ENCODE results near the gene TMPRSS4. TPM values are rescaled to one million over a fixed set of nuclear protein-coding genes. Genes with fewer than 3 reads are reported as not detected.

TMPRSS4 gene
- polyA plus RNA-seq, 3 donors: not detected

DNA sequence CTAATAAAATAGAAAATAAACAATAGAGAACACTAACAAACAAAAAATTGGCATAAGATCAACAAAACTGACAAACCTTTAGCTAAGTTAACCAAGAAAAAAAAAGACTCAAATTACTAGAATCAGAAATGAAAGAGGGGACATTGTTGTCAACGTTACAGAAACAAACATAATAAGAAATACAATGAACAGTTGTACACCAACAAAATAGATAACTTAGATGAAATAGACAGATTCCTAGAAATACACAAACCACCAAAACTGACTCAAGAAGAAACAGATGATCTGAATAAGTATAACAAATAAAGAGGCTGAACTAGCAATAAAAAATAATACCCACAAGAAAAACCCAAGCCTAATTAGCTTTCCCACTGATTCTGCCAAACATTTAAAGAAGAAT, 34.7 kb upstream of the TMPRSS4 start:
- WGBS (ENCODE audit: insufficient coverage): no CpG with 5 or more reads among the region's 1 CpG
- no peak for DNase-seq
- no peaks in the 10 kb centered on the region for H4K20me1 ChIP-seq (ENCODE audit: insufficient read depth, low read length)
- H2AFZ ChIP-seq (ENCODE audit: insufficient read depth, low read depth, low read length, poor library complexity, severe bottlenecking): no peak overlapping the region
- Mint-ChIP-seq H3K36me3 (no peaks in the 10 kb centered on the region), H3K27me3 (ENCODE audit: low read depth in 3 of 3) (peaks cover 0 to 4% (median 3%) of the 10 kb centered on the region in 3 donors), H3K4me1 (peaks cover 9% of the 10 kb centered on the region), H3K4me3 (no peak overlapping the region), H3K27ac (no peak overlapping the region), H3K9me3 (peaks cover 0 to 1% (median 0%) of the 10 kb centered on the region in 7 donors)
- H3K4me2 ChIP-seq (replicated peaks; ENCODE audit: extremely low read depth, low read length, poor library complexity, severe bottlenecking): no peak overlapping the region
- no peaks in the 10 kb centered on the region for H3K36me3 ChIP-seq (replicated peaks in 1 of 2; ENCODE audit: control insufficient read depth in 1 of 2, insufficient read depth in 2 of 2, low read length in 2 of 2)
- intact Hi-C loops (cut with micrococcal nuclease): no loop called here
- no peaks in the 10 kb centered on the region for H3K9me3 ChIP-seq (replicated peaks in 1 of 2; ENCODE audit: control insufficient read depth in 1 of 2, insufficient read depth in 1 of 2, low read length in 2 of 2)
- H3K4me3 ChIP-seq (replicated peaks in 1 of 3; ENCODE audit: low read depth in 2 of 3, low read length in 3 of 3): no peak overlapping the region
- no peaks in the 10 kb centered on the region for H3K79me2 ChIP-seq (ENCODE audit: insufficient read depth, low read length)
- TF ChIP-seq, protein P1, sequence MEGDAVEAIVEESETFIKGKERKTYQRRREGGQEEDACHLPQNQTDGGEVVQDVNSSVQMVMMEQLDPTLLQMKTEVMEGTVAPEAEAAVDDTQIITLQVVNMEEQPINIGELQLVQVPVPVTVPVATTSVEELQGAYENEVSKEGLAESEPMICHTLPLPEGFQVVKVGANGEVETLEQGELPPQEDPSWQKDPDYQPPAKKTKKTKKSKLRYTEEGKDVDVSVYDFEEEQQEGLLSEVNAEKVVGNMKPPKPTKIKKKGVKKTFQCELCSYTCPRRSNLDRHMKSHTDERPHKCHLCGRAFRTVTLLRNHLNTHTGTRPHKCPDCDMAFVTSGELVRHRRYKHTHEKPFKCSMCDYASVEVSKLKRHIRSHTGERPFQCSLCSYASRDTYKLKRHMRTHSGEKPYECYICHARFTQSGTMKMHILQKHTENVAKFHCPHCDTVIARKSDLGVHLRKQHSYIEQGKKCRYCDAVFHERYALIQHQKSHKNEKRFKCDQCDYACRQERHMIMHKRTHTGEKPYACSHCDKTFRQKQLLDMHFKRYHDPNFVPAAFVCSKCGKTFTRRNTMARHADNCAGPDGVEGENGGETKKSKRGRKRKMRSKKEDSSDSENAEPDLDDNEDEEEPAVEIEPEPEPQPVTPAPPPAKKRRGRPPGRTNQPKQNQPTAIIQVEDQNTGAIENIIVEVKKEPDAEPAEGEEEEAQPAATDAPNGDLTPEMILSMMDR (IDR thresholded peaks at IDR 0.05): no peak
- H3K27me3 ChIP-seq (ENCODE audit: control insufficient read depth in 2 of 2, insufficient read depth in 2 of 2, low read length in 2 of 2): no peaks in the 10 kb centered on the region
- no peak overlapping the region for H3K27ac ChIP-seq (ENCODE audit: low read depth in 1 of 2, low read length in 2 of 2)
- H3K4me1 ChIP-seq (ENCODE audit: control insufficient read depth in 1 of 2, insufficient read depth in 2 of 2, low read length in 2 of 2): no peaks in the 10 kb centered on the region
- no peak overlapping the region for H3K9ac ChIP-seq (ENCODE audit: insufficient read depth, low read length, poor library complexity, severe bottlenecking)

DNA sequence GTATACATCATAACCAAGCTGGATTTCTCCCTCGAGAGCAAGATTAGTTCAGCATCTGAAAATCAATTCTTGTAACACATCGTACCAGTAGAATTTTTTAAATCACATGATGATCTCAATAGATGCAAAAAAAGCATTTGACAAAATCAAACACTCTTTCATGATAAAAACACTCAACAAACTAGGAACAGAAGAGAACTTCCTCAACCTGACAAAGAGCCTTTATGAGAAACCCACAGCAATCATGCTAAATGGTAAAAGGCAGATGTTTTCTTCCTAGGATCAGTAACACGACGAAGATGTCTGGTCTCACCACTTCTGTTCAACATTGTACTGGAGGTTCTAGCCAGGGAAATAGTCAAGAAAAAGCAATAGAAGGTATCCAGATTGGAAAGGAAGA, 34.1 kb upstream of the TMPRSS4 start:
- Histone ChIP-seq H3K27ac (ENCODE audit: low read depth in 1 of 2, low read length in 2 of 2) (no peak overlapping the region), H3K9ac (ENCODE audit: insufficient read depth, low read length, poor library complexity, severe bottlenecking) (no peak overlapping the region), H2AFZ (ENCODE audit: insufficient read depth, low read depth, low read length, poor library complexity, severe bottlenecking) (no peak overlapping the region), H3K9me3 (replicated peaks in 1 of 2; ENCODE audit: control insufficient read depth in 1 of 2, insufficient read depth in 1 of 2, low read length in 2 of 2) (no peaks in the 10 kb centered on the region), H3K4me1 (ENCODE audit: control insufficient read depth in 1 of 2, insufficient read depth in 2 of 2, low read length in 2 of 2) (no peaks in the 10 kb centered on the region), H3K27me3 (ENCODE audit: control insufficient read depth in 2 of 2, insufficient read depth in 2 of 2, low read length in 2 of 2) (no peaks in the 10 kb centered on the region), H3K4me2 (replicated peaks; ENCODE audit: extremely low read depth, low read length, poor library complexity, severe bottlenecking) (no peak overlapping the region), H3K4me3 (replicated peaks in 1 of 3; ENCODE audit: low read depth in 2 of 3, low read length in 3 of 3) (no peak overlapping the region), H3K36me3 (replicated peaks in 1 of 2; ENCODE audit: control insufficient read depth in 1 of 2, insufficient read depth in 2 of 2, low read length in 2 of 2) (no peaks in the 10 kb centered on the region), H4K20me1 (ENCODE audit: insufficient read depth, low read length) (no peaks in the 10 kb centered on the region), H3K79me2 (ENCODE audit: insufficient read depth, low read length) (no peaks in the 10 kb centered on the region)
- Mint-ChIP-seq H3K36me3 (no peaks in the 10 kb centered on the region), H3K9me3 (peaks cover 0 to 1% (median 0%) of the 10 kb centered on the region in 7 donors), H3K27ac (no peak overlapping the region), H3K27me3 (ENCODE audit: low read depth in 3 of 3) (peaks cover 0 to 4% (median 3%) of the 10 kb centered on the region in 3 donors), H3K4me1 (peaks cover 9% of the 10 kb centered on the region), H3K4me3 (no peak overlapping the region)
- intact Hi-C loops (cut with micrococcal nuclease): no loop called here
- no peak for DNase-seq
- WGBS (ENCODE audit: insufficient coverage): 100% methylated on average over 1 of the region's 4 CpGs
- TF ChIP-seq, protein P1 (IDR thresholded peaks at IDR 0.05): no peak

All from CD14-positive monocyte (primary cell).